A673 (cell line): ENCODE results near the gene GLRA3.

Source experiments
- EZH2 ChIP-seq: fragments of 200-600 bp; sonication (generic); IDR thresholded peaks from 2 replicates; pipeline ENCODE4 v1.6.1; 2017; ENCODE audit warnings: borderline replicate concordance, low read depth, mild to moderate bottlenecking, mixed read lengths, antibody characterized with exemption, low read length; ENCODE audit not compliant: poor library complexity, severe bottlenecking
- TF ChIP-seq, protein P1 (sequence below): fragments of 300-800, 200-600 bp; sonication (generic); conservative IDR thresholded peaks from 2 replicates; pipeline ENCODE4 v1.5.1; 2017; ENCODE audit warnings: low read depth, mild to moderate bottlenecking, antibody characterized with exemption, low read length, moderate library complexity, mixed read lengths

- TF ChIP-seq, protein P1, sequence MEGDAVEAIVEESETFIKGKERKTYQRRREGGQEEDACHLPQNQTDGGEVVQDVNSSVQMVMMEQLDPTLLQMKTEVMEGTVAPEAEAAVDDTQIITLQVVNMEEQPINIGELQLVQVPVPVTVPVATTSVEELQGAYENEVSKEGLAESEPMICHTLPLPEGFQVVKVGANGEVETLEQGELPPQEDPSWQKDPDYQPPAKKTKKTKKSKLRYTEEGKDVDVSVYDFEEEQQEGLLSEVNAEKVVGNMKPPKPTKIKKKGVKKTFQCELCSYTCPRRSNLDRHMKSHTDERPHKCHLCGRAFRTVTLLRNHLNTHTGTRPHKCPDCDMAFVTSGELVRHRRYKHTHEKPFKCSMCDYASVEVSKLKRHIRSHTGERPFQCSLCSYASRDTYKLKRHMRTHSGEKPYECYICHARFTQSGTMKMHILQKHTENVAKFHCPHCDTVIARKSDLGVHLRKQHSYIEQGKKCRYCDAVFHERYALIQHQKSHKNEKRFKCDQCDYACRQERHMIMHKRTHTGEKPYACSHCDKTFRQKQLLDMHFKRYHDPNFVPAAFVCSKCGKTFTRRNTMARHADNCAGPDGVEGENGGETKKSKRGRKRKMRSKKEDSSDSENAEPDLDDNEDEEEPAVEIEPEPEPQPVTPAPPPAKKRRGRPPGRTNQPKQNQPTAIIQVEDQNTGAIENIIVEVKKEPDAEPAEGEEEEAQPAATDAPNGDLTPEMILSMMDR = no peak
- no peak for TF ChIP-seq EZH2
Measured at GRCh38 chr4:174707051-174707676, 121.9 kb downstream of the GLRA3 start.
